Mammary epithelial cell (primary cell): Measurements from ENCODE around the gene SPATA25.

ENCODE experiments used
- CTCF ChIP-seq, 2 donors: IDR thresholded peaks in 1 of 2; conservative IDR thresholded peaks in 1 of 2; 2 replicates each; pipeline ENCODE4 v1.5.1; 2011 to 2012; ENCODE audit warnings: inconsistent platforms in 2 of 2, low read length in 2 of 2, mild to moderate bottlenecking in 2 of 2, control low read depth in 1 of 2, low read depth in 1 of 2; ENCODE audit not compliant: insufficient read depth in 1 of 2; ENCODE audit errors: extremely low read depth in 1 of 2
- EZH2 ChIP-seq: IDR thresholded peaks from 2 replicates; pipeline ENCODE4 v1.6.1; 2012; ENCODE audit warnings: low read length, inconsistent platforms, borderline replicate concordance

- no peak for TF ChIP-seq CTCF (conservative IDR thresholded peaks at IDR 0.05 in 1 of 2, IDR thresholded peaks at IDR 0.05 in 1 of 2; ENCODE audit: extremely low read depth in 1 of 2, insufficient read depth in 1 of 2, low read depth in 1 of 2, low read length in 2 of 2)
- no peak for TF ChIP-seq EZH2
These were observed 20.7 kb upstream of the SPATA25 start for GRCh38 chr20:45908084-45908483.
